Measurements from ENCODE around the gene FCMR.
"Not testable (repeated sequence)": the region's sequence is repeated elsewhere in the genome, so short reads cannot be mapped to it uniquely, and the experiment has no call there.

Gene FCMR

GRCh38 chr1:206880314-206880713 lies 41.4 kb downstream of the FCMR start:
- in situ Hi-C loops (cut with HindIII; ENCODE audit: low sequenced_read_pairs), result no loop called here

- in situ Hi-C loops (cut with HindIII; ENCODE audit: low sequenced_read_pairs), result no loop called here
Observed at GRCh38 chr1:206878456-206878855, 43.3 kb downstream of the FCMR start.

GRCh38 chr1:206875752-206876377 lies 45.9 kb downstream of the FCMR start:
- in situ Hi-C loops (cut with HindIII; ENCODE audit: low sequenced_read_pairs), result no loop called here

GRCh38 chr1:206873603-206874188 lies 48.0 kb downstream of the FCMR start:
- in situ Hi-C loops (cut with HindIII; ENCODE audit: low sequenced_read_pairs), result no loop called here

GRCh38 chr1:206872139-206872538 lies 49.6 kb downstream of the FCMR start:
- in situ Hi-C loops (cut with HindIII; ENCODE audit: low sequenced_read_pairs), result no loop called here

GRCh38 chr1:206868264-206868663 lies 53.5 kb downstream of the FCMR start:
- in situ Hi-C loops (cut with HindIII; ENCODE audit: low sequenced_read_pairs), result no loop called here

GRCh38 chr1:206867716-206868115 lies 54.0 kb downstream of the FCMR start:
- in situ Hi-C loops (cut with HindIII; ENCODE audit: low sequenced_read_pairs), result no loop called here

GRCh38 chr1:206867239-206867638 lies 54.5 kb downstream of the FCMR start:
- in situ Hi-C loops (cut with HindIII; ENCODE audit: low sequenced_read_pairs), result no loop called here

GRCh38 chr1:206866062-206866461 lies 55.7 kb downstream of the FCMR start:
- in situ Hi-C loops (cut with HindIII; ENCODE audit: low sequenced_read_pairs), result no loop called here

GRCh38 chr1:206864939-206865671 lies 56.6 kb downstream of the FCMR start, which contains the start of gene IL20:
Gene IL20, plus strand, starts transcription at chr1:206865623. Its CDS starts 230 bp downstream, at chr1:206865853.
- in situ Hi-C loops (cut with HindIII; ENCODE audit: low sequenced_read_pairs), result loop anchor here (5.0 kb wide), 1 partner anchor 52 kb away; no protein-coding TSS in a partner anchor

GRCh38 chr1:206863266-206863665 lies 58.5 kb downstream of the FCMR start:
- in situ Hi-C loops (cut with HindIII; ENCODE audit: low sequenced_read_pairs), result loop anchor here (5.0 kb wide), 1 partner anchor 54 kb away; no protein-coding TSS in a partner anchor

GRCh38 chr1:206860165-206860564 lies 61.6 kb downstream of the FCMR start:
- in situ Hi-C loops (cut with HindIII; ENCODE audit: low sequenced_read_pairs), result loop anchor here (5.0 kb wide), 1 partner anchor 57 kb away; no protein-coding TSS in a partner anchor

GRCh38 chr1:206859082-206859521 lies 62.6 kb downstream of the FCMR start:
- in situ Hi-C loops (cut with HindIII; ENCODE audit: low sequenced_read_pairs), result no loop called here

GRCh38 chr1:206856674-206857464 lies 64.9 kb downstream of the FCMR start:
- in situ Hi-C loops (cut with HindIII; ENCODE audit: low sequenced_read_pairs), result no loop called here

GRCh38 chr1:206855859-206856258 lies 65.9 kb downstream of the FCMR start:
- in situ Hi-C loops (cut with HindIII; ENCODE audit: low sequenced_read_pairs), result no loop called here

GRCh38 chr1:206854401-206855129 lies 67.2 kb downstream of the FCMR start:
- in situ Hi-C loops (cut with HindIII; ENCODE audit: low sequenced_read_pairs), result no loop called here

- in situ Hi-C loops (cut with HindIII; ENCODE audit: low sequenced_read_pairs), result not testable (repeated sequence)
Observed at GRCh38 chr1:206853696-206854095, 68.0 kb downstream of the FCMR start.

Measured in DLD1 (cell line).